ENCODE measurements around the gene HOXA6.

GRCh38 chr7:27142580-27143022 is 5.0 kb downstream of the HOXA6 start:
- TF ChIP-seq CTCF (conservative IDR thresholded peaks at IDR 0.05; ENCODE audit: low read depth in 2 of 2) (no peak), ETS1 (IDR thresholded peaks at IDR 0.05) (no peak), EZH2 (IDR thresholded peaks at IDR 0.05; ENCODE audit: low read depth, unreplicated experiment) (peak; percentile 98), CREB1 (CRISPR knock-in tag; IDR thresholded peaks at IDR 0.05; ENCODE audit: low read depth) (no peak), STAT1 (IDR thresholded peaks at IDR 0.05; ENCODE audit: unreplicated experiment) (no peak), EZH2phosphoT487 (IDR thresholded peaks at IDR 0.05; ENCODE audit: unreplicated experiment) (no peak), NANOG (IDR thresholded peaks at IDR 0.05; ENCODE audit: borderline replicate concordance) (no peak), POLR2AphosphoS5 (IDR thresholded peaks at IDR 0.05; ENCODE audit: low read depth) (no peak), JUNB (IDR thresholded peaks at IDR 0.05; ENCODE audit: unreplicated experiment) (no peak), ZNF331 (CRISPR knock-in tag; IDR thresholded peaks at IDR 0.05; ENCODE audit: low read depth) (no peak), ZNF114 (CRISPR knock-in tag; IDR thresholded peaks at IDR 0.05) (no peak)
- TF ChIP-seq, protein P1, sequence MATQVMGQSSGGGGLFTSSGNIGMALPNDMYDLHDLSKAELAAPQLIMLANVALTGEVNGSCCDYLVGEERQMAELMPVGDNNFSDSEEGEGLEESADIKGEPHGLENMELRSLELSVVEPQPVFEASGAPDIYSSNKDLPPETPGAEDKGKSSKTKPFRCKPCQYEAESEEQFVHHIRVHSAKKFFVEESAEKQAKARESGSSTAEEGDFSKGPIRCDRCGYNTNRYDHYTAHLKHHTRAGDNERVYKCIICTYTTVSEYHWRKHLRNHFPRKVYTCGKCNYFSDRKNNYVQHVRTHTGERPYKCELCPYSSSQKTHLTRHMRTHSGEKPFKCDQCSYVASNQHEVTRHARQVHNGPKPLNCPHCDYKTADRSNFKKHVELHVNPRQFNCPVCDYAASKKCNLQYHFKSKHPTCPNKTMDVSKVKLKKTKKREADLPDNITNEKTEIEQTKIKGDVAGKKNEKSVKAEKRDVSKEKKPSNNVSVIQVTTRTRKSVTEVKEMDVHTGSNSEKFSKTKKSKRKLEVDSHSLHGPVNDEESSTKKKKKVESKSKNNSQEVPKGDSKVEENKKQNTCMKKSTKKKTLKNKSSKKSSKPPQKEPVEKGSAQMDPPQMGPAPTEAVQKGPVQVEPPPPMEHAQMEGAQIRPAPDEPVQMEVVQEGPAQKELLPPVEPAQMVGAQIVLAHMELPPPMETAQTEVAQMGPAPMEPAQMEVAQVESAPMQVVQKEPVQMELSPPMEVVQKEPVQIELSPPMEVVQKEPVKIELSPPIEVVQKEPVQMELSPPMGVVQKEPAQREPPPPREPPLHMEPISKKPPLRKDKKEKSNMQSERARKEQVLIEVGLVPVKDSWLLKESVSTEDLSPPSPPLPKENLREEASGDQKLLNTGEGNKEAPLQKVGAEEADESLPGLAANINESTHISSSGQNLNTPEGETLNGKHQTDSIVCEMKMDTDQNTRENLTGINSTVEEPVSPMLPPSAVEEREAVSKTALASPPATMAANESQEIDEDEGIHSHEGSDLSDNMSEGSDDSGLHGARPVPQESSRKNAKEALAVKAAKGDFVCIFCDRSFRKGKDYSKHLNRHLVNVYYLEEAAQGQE (IDR thresholded peaks at IDR 0.05; ENCODE audit: unreplicated experiment): no peak

Measured in GM23338 (cell line).